Panc1 (cell line): ENCODE data around the gene SLC4A2.

ENCODE experiments used
- POLR2AphosphoS5 ChIP-seq: IDR thresholded peaks from 2 replicates; pipeline ENCODE4 v1.6.1; 2012; ENCODE audit warnings: mild to moderate bottlenecking, low read depth, low read length, moderate library complexity
- SIN3A ChIP-seq: IDR thresholded peaks from 2 replicates; pipeline ENCODE4 v1.6.1; 2012; ENCODE audit warnings: low read depth, mild to moderate bottlenecking, low read length, moderate library complexity, borderline replicate concordance; ENCODE audit not compliant: insufficient read depth
- TCF7L2 ChIP-seq: IDR thresholded peaks from 2 replicates; pipeline ENCODE4 v1.6.1; 2011; ENCODE audit warnings: mild to moderate bottlenecking, low read depth, low read length, inconsistent platforms
- TF ChIP-seq, protein P1 (sequence below): fragments of 450-650 bp; IDR thresholded peaks from 2 replicates; pipeline ENCODE4 v1.5.1; 2017; ENCODE audit warnings: mild to moderate bottlenecking
- TF ChIP-seq, protein P2 (sequence below), 2 experiments: IDR thresholded peaks; 2 replicates each; pipeline ENCODE4 v1.6.1; 2011 to 2012; ENCODE audit warnings: low read depth in 2 of 2, control low read depth in 1 of 2, low read length in 1 of 2, mild to moderate bottlenecking in 1 of 2, moderate library complexity in 1 of 2; ENCODE audit not compliant: insufficient read depth in 1 of 2

DNA sequence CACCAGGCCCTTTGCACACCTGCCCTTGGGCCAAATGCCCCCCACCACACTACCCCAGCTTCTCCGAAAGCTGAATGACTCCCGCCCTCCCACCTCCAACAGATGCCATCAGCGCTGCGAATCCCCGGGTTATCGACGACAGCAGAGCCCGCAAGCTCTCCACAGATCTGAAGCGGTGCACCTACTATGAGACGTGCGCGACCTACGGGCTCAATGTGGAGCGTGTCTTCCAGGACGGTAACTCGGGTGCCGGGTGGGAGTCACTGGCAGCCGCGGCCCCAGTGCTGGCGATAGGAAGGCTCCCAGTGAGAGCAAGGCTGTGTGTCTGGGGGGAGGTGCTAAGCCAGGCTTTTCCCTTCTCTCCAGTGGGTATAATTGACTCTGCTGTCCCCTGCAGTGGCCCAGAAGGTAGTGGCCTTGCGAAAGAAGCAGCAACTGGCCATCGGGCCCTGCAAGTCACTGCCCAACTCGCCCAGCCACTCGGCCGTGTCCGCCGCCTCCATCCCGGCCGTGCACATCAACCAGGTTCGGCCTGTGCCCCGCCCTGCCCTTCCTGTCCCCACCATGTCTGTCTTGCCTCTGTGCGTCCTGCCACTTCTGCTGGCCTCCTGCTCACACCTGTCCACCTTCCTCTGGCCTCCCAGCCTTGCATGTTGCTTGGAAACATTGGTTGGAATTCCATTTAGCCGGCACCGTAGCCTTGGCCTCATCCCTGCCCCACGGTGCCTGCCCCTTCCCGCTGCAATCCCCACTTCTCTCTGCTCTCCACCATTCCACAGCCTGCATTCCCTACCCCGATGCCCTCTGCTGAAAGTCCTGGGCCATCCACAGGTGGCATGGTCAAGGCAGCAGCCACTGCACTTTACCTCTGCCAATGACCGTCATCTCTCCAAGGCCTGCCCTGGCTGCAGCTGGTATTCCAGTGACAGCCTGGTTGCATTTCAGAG, 59.0 kb downstream of the SLC4A2 start:
- TF ChIP-seq, protein P1, sequence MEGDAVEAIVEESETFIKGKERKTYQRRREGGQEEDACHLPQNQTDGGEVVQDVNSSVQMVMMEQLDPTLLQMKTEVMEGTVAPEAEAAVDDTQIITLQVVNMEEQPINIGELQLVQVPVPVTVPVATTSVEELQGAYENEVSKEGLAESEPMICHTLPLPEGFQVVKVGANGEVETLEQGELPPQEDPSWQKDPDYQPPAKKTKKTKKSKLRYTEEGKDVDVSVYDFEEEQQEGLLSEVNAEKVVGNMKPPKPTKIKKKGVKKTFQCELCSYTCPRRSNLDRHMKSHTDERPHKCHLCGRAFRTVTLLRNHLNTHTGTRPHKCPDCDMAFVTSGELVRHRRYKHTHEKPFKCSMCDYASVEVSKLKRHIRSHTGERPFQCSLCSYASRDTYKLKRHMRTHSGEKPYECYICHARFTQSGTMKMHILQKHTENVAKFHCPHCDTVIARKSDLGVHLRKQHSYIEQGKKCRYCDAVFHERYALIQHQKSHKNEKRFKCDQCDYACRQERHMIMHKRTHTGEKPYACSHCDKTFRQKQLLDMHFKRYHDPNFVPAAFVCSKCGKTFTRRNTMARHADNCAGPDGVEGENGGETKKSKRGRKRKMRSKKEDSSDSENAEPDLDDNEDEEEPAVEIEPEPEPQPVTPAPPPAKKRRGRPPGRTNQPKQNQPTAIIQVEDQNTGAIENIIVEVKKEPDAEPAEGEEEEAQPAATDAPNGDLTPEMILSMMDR, result no peak
- TF ChIP-seq SIN3A (no peak), POLR2AphosphoS5 (no peak), TCF7L2 (no peak)
- TF ChIP-seq, protein P2, sequence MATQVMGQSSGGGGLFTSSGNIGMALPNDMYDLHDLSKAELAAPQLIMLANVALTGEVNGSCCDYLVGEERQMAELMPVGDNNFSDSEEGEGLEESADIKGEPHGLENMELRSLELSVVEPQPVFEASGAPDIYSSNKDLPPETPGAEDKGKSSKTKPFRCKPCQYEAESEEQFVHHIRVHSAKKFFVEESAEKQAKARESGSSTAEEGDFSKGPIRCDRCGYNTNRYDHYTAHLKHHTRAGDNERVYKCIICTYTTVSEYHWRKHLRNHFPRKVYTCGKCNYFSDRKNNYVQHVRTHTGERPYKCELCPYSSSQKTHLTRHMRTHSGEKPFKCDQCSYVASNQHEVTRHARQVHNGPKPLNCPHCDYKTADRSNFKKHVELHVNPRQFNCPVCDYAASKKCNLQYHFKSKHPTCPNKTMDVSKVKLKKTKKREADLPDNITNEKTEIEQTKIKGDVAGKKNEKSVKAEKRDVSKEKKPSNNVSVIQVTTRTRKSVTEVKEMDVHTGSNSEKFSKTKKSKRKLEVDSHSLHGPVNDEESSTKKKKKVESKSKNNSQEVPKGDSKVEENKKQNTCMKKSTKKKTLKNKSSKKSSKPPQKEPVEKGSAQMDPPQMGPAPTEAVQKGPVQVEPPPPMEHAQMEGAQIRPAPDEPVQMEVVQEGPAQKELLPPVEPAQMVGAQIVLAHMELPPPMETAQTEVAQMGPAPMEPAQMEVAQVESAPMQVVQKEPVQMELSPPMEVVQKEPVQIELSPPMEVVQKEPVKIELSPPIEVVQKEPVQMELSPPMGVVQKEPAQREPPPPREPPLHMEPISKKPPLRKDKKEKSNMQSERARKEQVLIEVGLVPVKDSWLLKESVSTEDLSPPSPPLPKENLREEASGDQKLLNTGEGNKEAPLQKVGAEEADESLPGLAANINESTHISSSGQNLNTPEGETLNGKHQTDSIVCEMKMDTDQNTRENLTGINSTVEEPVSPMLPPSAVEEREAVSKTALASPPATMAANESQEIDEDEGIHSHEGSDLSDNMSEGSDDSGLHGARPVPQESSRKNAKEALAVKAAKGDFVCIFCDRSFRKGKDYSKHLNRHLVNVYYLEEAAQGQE (IDR thresholded peaks at IDR 0.05; ENCODE audit: insufficient read depth in 1 of 2, low read depth in 2 of 2, low read length in 1 of 2), result no peak
